ENCODE data around the gene SHB.

The SHB gene

GRCh38 chr9:37947471-37947870 lies 121.6 kb downstream of the SHB start:
- no peak for DNase-seq

GRCh38 chr9:37946971-37947370 lies 122.1 kb downstream of the SHB start:
- no peak for DNase-seq

DNA sequence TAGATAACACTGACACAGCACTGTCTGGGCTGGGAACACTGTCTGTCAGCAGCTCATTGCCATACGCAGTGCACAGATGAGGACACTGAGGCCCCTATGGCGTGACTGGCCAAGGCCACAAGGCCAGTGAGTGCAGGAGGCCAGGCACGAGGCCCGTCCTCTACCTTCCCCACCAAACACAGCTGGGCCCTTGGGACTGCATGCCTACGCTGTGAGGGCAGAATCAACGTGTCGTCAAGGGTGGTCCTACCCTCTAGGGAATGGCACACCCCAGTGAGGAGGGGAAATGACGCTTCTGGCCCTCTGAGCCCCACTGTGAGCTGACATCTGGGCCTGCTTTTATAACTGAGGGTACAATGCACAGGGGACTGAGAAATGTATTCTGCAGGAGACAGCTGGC lies 123.0 kb downstream of the SHB start:
- DNase-seq, result no peak

- DNase-seq, result no peak
These were observed 124.2 kb downstream of the SHB start for GRCh38 chr9:37944671-37945481.

GRCh38 chr9:37944266-37944650 lies 124.8 kb downstream of the SHB start:
- no peak for DNase-seq

GRCh38 chr9:37943345-37944265 lies 125.4 kb downstream of the SHB start:
- DNase-seq, result no peak

DNA sequence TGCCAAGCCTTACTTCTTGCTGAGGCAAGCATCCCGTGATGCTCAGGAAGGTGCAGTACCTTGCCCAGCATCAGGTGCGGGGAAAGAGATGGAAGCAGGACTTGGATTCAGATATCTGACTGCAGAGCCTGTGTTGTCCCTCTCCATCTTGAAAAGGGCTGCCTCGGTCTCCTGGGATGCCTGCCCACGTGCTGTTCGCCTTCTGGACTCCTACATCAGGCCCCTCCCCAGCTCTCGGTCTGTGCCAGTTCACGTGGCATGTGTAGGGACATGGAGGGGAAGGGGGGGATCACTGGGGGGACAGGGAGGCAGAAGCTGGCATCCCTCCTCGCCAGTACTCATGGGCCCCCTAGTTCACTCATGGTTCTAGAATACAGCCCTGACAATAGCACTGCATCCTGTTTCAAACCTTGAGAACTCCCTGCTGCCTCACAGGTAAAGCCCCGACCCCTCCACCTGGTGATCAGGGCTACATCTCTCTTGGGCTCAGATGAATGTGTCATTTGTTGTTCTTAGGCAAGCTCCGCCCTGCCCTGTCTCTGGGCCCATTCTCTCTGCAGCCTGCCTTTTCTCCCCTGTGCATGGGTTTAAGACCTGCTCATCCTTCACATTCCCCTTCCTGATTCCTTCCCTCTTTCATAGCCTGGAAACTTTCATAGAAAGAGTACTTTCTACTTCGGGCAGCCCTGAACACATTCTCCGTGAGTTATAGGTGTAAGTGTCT lies 126.2 kb downstream of the SHB start:
- no peak for DNase-seq

GRCh38 chr9:37941253-37941652 lies 127.8 kb downstream of the SHB start:
- DNase-seq, result no peak

DNA sequence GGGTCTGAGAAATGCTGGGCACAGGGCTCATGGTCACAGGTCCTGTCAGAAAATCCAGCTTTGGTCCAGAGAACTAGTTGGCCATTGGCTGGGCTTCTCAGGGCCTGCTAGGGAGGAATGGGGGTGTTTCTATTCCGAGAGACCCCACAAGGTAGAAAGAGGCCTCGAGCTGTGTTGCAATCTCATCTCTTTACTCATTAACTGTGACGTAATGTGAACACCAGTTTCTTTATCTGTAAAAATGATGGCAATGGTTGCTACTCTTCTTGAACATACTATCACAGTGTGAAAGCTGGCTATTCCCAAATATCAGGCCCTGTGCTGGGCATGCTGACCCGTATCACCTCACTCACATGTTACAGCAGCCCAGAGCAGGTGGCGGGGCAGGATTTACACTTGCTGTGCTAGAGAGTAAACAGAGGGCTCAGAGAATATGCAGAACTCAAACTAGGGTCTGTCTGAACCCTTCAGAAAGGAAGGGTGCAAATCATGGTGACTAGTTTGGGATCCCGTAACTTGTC lies 129.4 kb downstream of the SHB start:
- peak; percentile 19 for DNase-seq

DNA sequence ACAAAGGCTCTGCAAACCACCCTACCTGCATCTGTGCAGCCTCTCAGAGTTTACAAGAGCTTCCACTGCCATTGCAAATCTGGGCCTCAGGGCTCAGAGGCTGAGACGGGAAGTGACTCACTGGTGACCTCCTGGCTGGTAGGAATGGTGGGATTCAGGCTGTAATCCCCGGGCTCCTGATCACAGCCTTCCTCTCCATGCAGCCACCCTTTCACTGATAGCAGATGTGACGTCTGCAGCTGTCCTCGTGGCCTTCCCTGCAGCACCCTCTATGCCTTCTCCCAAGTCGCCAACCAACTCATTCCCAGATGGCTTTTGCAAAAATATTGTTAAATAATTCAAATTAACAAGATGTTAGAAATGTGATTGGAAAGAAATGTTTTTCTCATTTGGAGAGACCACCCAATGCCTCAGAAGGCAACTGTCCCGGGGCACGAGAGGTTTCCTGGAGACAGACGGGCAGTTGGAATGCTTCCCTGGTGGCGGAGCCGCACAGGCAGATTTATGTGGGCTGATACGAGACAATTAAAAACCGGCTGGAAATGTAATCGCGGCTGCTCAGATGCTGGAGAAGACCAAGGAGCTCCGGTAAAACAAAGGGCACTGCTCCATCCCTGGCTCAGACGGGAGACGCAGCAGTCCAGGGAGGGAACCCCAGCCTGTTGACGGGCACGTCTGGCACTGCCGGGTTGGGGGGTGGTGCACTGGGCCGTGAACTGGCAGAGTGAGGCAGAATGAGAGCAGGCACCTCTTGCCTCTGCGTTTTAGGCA lies 130.7 kb downstream of the SHB start:
- DNase-seq, result no peak

DNA sequence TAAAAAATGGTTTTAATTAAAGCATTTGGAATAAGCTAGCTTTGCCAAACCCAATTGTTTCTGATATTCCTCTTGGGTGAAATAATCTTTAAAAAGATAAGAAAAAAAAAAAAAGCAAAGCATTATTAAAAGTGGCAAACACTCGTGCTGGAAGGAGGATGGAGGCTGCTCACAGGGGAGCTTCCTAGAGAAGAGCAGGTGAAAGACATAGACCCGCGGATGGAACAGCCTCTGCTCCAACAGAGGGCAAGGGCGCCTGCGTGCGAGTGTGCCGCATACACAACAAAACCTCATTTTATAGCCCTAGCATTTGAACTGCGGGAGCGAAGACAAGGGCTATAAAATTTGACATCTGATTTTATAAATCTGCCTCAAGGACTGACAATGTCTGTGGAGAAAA lies 131.7 kb downstream of the SHB start:
- no peak for DNase-seq

- peak; percentile 76 for DNase-seq
These were observed 132.1 kb downstream of the SHB start for GRCh38 chr9:37936965-37937364.

- no peak for DNase-seq
These were observed 132.7 kb downstream of the SHB start for GRCh38 chr9:37936376-37936775.

- DNase-seq, result no peak
These were observed 133.9 kb downstream of the SHB start for GRCh38 chr9:37935096-37935495.

DNA sequence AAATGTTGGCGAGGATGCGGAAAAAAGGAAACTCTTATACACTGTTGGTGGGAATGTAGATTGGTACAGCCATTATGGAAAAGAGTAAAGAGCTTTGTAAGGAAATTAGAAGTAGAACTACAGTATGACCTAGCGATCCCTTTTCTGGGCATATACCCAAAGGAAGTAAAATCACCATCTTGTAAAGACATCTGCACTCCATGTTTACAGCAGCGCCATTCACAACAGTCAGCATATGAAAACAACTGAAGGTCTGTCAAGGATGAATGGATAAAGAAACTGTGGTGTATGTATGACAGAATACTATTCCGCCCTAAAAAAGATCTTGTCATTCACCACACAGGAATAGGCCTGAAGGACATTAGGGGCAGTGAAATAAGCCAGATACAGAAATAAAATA lies 137.4 kb downstream of the SHB start:
- DNase-seq, result no peak

- DNase-seq, result no peak
These were observed 139.6 kb downstream of the SHB start for GRCh38 chr9:37929441-37929895.

GRCh38 chr9:37928552-37929430 lies 140.2 kb downstream of the SHB start:
- no peak for DNase-seq

DNA sequence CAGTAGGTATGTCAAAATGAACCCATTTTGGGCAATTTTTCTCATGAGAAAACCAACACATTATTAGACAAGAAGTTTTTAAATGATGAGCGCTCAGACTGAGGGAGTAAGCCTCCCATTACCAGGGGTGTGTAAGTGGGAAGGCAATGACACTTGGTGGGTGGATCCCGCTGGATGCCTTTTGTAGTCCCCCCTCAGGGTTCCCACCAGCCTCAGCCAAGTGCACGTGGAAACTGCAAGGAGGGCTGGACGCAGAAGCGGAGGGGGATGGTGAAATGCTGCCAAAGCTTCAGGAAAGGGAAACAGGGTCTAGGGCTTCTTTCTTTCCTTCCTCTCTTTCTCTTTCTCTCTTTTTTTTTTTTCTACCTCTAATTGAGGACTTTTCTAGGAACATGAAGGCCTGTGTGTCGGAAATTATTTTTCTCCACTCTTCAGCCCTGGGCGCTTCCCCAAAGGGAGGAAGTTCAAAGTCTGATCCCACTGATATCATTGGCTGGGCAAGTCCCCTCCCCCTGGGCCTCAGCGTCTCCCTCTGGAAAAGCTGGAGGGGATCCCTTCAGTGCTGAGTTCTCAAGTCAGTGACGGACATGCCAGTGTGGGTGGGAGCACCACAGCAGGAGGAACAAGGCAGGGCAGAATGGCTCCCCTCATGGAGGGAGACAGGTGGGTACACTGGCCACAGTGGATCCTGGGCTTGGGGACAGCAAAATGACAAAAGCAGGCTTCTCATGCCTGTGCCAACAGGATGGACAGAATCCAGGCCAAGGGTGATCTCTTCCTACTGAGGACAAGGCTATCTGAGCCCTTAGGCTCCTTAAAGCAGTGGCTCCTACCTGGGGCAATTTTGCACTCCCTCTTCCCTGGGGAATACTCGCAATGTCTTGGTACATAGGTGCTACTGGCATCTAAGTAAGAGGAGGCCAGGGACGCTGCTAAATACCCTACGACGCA lies 141.2 kb downstream of the SHB start:
- no peak for DNase-seq

DNA sequence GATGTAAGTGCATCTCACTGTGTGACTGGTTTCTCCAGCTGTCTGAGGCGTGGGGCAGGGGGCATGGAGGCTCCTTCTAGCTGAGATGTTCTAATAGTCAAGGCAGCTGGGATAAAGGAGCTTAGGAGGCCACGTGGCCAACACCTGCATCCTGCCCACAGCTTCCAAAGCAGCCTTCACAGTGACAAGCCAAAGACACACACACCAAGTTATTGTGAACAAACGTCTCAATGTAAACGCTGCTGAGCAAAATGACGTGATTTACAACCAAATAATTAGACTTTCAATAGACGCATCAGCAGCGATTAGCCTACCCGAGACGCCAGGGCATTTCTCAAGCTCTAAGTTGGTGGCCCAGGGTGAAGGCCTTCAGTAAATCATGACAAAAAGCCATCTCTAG lies 141.9 kb downstream of the SHB start:
- DNase-seq, result no peak

DNA sequence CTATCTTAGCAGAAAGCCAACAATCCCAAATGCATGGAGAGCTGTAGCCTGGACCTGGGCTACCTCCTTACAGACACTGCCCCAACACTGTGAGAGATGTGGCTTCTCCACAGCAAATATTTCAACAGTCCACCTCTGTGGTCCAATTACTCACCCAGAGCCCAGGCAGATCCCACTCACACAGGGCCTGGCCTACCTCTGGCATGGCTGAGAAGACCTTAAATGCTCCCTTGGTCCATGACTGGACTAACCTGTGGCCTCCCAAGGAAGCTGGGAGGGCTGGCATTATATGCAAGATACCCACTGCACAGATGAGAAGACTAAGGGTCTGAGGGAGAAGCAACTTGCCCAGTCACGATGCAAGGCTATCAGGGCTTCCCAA lies 142.3 kb downstream of the SHB start:
- DNase-seq, result no peak
